ENCODE data around the gene BAHCC1. TPM values are rescaled to one million over a fixed set of nuclear protein-coding genes. Genes with fewer than 3 reads are reported as not detected.

BAHCC1 gene
- 4.7 and 16.0 TPM in 2 replicates for total RNA-seq

DNA sequence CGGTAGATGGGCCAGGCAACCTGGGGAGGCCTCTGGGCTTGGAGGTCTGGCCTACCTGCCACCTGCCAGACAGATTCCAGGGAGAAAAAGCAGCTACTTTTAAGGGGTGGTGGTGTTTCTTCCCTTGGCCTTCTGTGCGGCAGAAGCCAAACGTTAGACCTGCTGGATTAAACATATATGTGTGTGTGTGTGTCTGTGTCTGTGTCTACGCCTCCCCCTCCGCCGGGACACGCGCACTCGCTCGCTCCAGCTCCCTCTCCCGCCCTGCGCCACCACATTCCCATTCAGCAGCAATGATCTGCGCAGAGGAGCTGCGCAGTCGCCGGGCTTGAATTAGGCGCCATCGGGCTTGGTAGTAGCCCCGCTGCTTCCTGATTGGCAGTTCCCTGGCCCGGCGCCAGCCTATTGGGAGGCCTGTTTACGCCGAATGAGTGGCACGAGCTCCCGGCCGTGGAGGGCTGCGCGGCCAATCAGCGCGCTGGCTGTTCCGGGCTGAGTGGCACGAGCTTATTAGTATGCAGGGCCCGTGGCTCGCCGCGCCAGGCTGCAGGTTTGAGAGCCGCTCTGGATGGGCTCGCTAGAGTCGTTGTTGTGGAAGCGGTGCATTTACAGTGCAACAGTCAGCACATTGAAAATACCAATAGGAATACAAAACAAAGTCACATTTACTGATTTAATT is at the start of gene BAHCC1:
Gene BAHCC1, plus strand, starts transcription at position 537 of the 679 bp plus-strand sequence. CDS start 4,283 bp downstream, outside the sequence.

DNA sequence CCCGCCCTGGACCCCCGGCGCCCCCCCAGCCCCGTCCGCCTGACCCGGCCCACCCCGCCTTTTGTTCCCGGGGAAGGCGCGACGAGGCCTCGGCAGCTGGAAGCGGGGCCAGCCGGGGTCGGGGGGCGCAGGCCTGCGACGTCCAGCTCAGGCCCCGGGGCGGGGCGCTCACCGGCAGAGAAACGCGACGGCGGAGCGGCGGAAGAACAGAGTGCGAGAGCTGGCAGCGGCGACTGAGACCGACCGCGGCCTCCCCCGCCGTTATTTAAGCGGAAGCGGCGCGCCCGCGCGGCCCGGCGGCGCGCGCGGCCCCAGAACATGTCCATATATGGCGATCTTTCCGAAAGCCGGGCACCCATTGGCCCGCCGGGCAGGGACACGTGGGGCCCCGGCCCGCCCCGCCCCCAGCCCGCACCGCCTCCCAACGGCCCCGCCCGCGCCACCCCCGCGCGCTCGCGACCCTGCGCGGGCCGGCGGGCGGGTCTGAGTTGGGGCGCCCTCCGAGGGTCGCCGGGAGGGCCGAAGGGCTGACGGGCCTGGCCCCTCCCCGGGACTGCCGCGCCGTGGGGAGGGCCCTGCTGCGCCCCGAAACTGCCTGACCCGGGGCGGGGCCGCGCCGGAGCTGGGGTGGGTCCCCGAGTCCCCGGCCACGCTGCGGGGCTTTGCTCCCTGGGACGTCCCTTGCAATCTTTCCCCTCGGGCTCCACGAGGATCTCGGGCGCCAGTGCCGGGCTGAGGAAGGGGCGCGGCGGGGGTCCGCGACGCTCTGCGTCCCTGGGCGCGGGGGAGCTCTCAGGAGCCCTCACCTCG is 117.5 kb downstream of the BAHCC1 start, which contains the start of gene ACTG1:
Gene ACTG1, minus strand, starts transcription at position 238 of the 810 bp plus-strand sequence. CDS start 445 bp downstream, outside the sequence.

Other genes with a start within 250 kb of the BAHCC1 start
- not detected in 2 replicates for gene PVALEF, start 229.9 kb upstream of the BAHCC1 start, total RNA-seq
- gene AATK, start 229.2 kb upstream of the BAHCC1 start, total RNA-seq = 1.8 and 7.8 TPM in 2 replicates
- gene CEP131, start 172.5 kb upstream of the BAHCC1 start, total RNA-seq = 11.6 and 12.1 TPM in 2 replicates
- gene TEPSIN, start 156.4 kb upstream of the BAHCC1 start, total RNA-seq = 12.1 and 19.6 TPM in 2 replicates
- 36.9 and 40.0 TPM in 2 replicates for gene NDUFAF8, start 156.1 kb upstream of the BAHCC1 start, total RNA-seq
- gene SLC38A10, start 100.2 kb upstream of the BAHCC1 start, total RNA-seq = 45.0 and 74.5 TPM in 2 replicates
- gene ACTG1, start 117.3 kb downstream of the BAHCC1 start, total RNA-seq = 7,047 and 9,439 TPM in 2 replicates
- 0.16 and 1.1 TPM in 2 replicates for gene FSCN2, start 132.9 kb downstream of the BAHCC1 start, total RNA-seq
- 12.1 and 27.3 TPM in 2 replicates for gene FAAP100, start 156.9 kb downstream of the BAHCC1 start, total RNA-seq
- 63.1 and 155 TPM in 2 replicates for gene NPLOC4, start 241.7 kb downstream of the BAHCC1 start, total RNA-seq
- 0.16 and 1.3 TPM in 2 replicates for gene TSPAN10, start 241.7 kb downstream of the BAHCC1 start, total RNA-seq